Testis (tissue), 5 donors: ENCODE results near the gene POFUT1. TPM values are rescaled to one million over a fixed set of nuclear protein-coding genes. Genes with fewer than 3 reads are reported as not detected.

Experiments
- DNase-seq: peaks from one replicate; pipeline ENCODE4 v3.0.0-alpha.2; 2019
- H3K27ac ChIP-seq, 2 donors: fragments of 200-600 bp; sonication (generic); one replicate each; pipeline ENCODE4 v1.5.1; 2019
- H3K27me3 ChIP-seq: fragments of 200-600 bp; sonication (generic); one replicate; pipeline ENCODE4 v1.5.1; 2019
- H3K36me3 ChIP-seq: fragments of 200-600 bp; sonication (generic); one replicate; pipeline ENCODE4 v1.5.1; 2017; ENCODE audit warnings: low read depth; ENCODE audit errors: missing control alignments
- H3K4me1 ChIP-seq: fragments of 200-600 bp; sonication (generic); one replicate; pipeline ENCODE4 v1.5.1; 2019
- H3K4me3 ChIP-seq, 2 donors: fragments of 200-600 bp; sonication (generic); one replicate each; pipeline ENCODE4 v1.5.1; 2017 to 2019
- H3K9me3 ChIP-seq: fragments of 200-600 bp; sonication (generic); one replicate; pipeline ENCODE4 v1.5.1; 2017
- CTCF ChIP-seq, 3 experiments: fragments of 450-650 bp in 2 of 3; fragments of 200-600 bp in 1 of 3; sonication (generic) in 1 of 3; IDR thresholded peaks; one replicate each; pipeline ENCODE4 v1.5.1; 2016 to 2019; ENCODE audit warnings: antibody characterized with exemption in 3 of 3, mild to moderate bottlenecking in 2 of 3, moderate library complexity in 1 of 3
- POLR2A ChIP-seq: fragments of 450-650 bp; IDR thresholded peaks from one replicate; pipeline ENCODE4 v1.6.1; 2017; ENCODE audit warnings: antibody characterized with exemption, mild to moderate bottlenecking, moderate library complexity
- WGBS, 2 donors: methylation state at CpG; one replicate each; pipeline ENCODE4 v1.1.5; 2018; 5-methylcytosine and 5-hydroxymethylcytosine counted together
- intact Hi-C: fragments of 100-400 bp; cut with DNase I; formaldehyde crosslinking; loops from one replicate; pipeline ENCODE4 v1.15.1; 2023; ENCODE audit warnings: low total_unique reads
- long read RNA-seq, 2 donors: transcript quantifications; one replicate each; lab custom pipeline, GENCODE V29; 2026
- polyA plus RNA-seq: library from polyadenylated mRNA; stranded (reverse); fragments of 350-450 nt; fragmentation: Illumina TruSeq; extraction: RNeasy Lipid Tissue Mini Kit (QIAGEN cat#74804); gene quantifications from one replicate; pipeline ENCODE4 v1.2.3, GENCODE V29; 2014; ENCODE audit warnings: low read depth, low replicate concordance; ENCODE audit not compliant: insufficient read depth
- total RNA-seq, 2 donors: library from RNA; depleted of rRNA; stranded (reverse); fragments of >200 nt; gene quantifications; one replicate each; pipeline ENCODE4 v1.2.3, GENCODE V29; 2016

POFUT1 gene
- total RNA-seq (10 to 100 TPM; 46.6 to 54.2 TPM), polyA plus RNA-seq (31.0 TPM)
- long read RNA-seq, donor 1, full-length matches to known transcripts = 10 of 10 reads
- long read RNA-seq, donor 1, partial matches to known transcripts = 0 of 10 reads
- long read RNA-seq, donor 1, other reads (novel, unspliced or antisense) = 0 of 10 reads
- long read RNA-seq, donor 2, full-length matches to known transcripts = 7 of 7 reads
- long read RNA-seq, donor 2, partial matches to known transcripts = 0 of 7 reads
- long read RNA-seq, donor 2, other reads (novel, unspliced or antisense) = 0 of 7 reads

GRCh38 chr20:32207626-32208498, at the start of gene POFUT1, which contains the start of gene PLAGL2:
Gene POFUT1 (plus strand): TSS chr20:32207880. CDS start chr20:32207942, 62 bp downstream.
Gene PLAGL2 (minus strand): TSS chr20:32207743. CDS start chr20:32202178, 5,565 bp downstream.
- Histone ChIP-seq H3K27me3 (no peaks in the 10 kb centered on the region), H3K4me1 (peaks cover 53% of the 10 kb centered on the region), H3K27ac (peak within 1 kb of the TSS; percentile 91), H3K36me3 (no peaks in the 10 kb centered on the region), H3K9me3 (no peaks in the 10 kb centered on the region), H3K4me3 (peak within 1 kb of the TSS; percentile 86 to 95)
- intact Hi-C loops = loop anchor here (5.0 kb wide), 1 partner anchor 101 kb away; the partner anchor contains the start of gene TM9SF4
- TF ChIP-seq CTCF (IDR thresholded peaks at IDR 0.05) (peak in 1 of 3 experiments; percentile 8), POLR2A (no peak)
- peak; percentile 93 for DNase-seq
- WGBS, 2 donors = 1 to 3% methylated on average over 16 to 43 of the region's 74 CpGs

- Histone ChIP-seq H3K27ac (no peak overlapping the region), H3K36me3 (no peaks in the 10 kb centered on the region), H3K4me1 (peaks cover 10% of the 10 kb centered on the region), H3K4me3 (no peak overlapping the region), H3K27me3 (no peaks in the 10 kb centered on the region), H3K9me3 (no peaks in the 10 kb centered on the region)
- DNase-seq = no peak
- TF ChIP-seq CTCF (IDR thresholded peaks at IDR 0.05) = no peak
- TF ChIP-seq POLR2A = no peak
- WGBS, 2 donors = 95 to 97% methylated on average over 11 of the region's 11 CpGs
- intact Hi-C loops = no loop called here
Observed at GRCh38 chr20:32158351-32158750, 49.3 kb upstream of the POFUT1 start.

GRCh38 chr20:32158943-32159660, 48.6 kb upstream of the POFUT1 start:
- Histone ChIP-seq H3K4me3 (no peak overlapping the region), H3K36me3 (no peaks in the 10 kb centered on the region), H3K9me3 (no peaks in the 10 kb centered on the region), H3K4me1 (peaks cover 10% of the 10 kb centered on the region), H3K27me3 (no peaks in the 10 kb centered on the region), H3K27ac (no peak overlapping the region)
- DNase-seq = no peak
- WGBS, 2 donors = 88 to 95% methylated on average over 3 to 4 of the region's 4 CpGs
- intact Hi-C loops = no loop called here
- TF ChIP-seq POLR2A (no peak), CTCF (IDR thresholded peaks at IDR 0.05) (no peak)

- Histone ChIP-seq H3K4me1 (peaks cover 9% of the 10 kb centered on the region), H3K4me3 (no peak overlapping the region), H3K27me3 (no peaks in the 10 kb centered on the region), H3K27ac (no peak overlapping the region), H3K36me3 (no peaks in the 10 kb centered on the region), H3K9me3 (no peaks in the 10 kb centered on the region)
- 69 to 93% methylated on average over 5 of the region's 5 CpGs for WGBS, 2 donors
- no peak for DNase-seq
- intact Hi-C loops = no loop called here
- TF ChIP-seq CTCF (IDR thresholded peaks at IDR 0.05) (no peak), POLR2A (no peak)
Observed at GRCh38 chr20:32159766-32160221, 47.9 kb upstream of the POFUT1 start.
